HAP-1 (cell line): Measurements from ENCODE around the gene BCAR3.
"Not testable (repeated sequence)": the region's sequence is repeated elsewhere in the genome, so short reads cannot be mapped to it uniquely, and the experiment has no call there.

Source experiments
- DNase-seq, 2 experiments: peaks; one replicate each; pipeline ENCODE4 v3.0.0-alpha.2; 2016 to 2020; ENCODE audit warnings: low spot score in 2 of 2
- H3K27me3 ChIP-seq: fragments of 250-450 bp; sonication (Bioruptor Pico); 2 replicates; pipeline ENCODE4 v1.5.1; 2020; ENCODE audit warnings: low read depth, mild to moderate bottlenecking, moderate library complexity
- H3K36me3 ChIP-seq: fragments of 250-450 bp; sonication (Bioruptor Pico); replicated peaks from 2 replicates; pipeline ENCODE4 v1.5.1; 2020; ENCODE audit warnings: mild to moderate bottlenecking
- H3K4me1 ChIP-seq: fragments of 250-450 bp; sonication (Bioruptor Pico); 2 replicates; pipeline ENCODE4 v1.5.1; 2020; ENCODE audit warnings: mild to moderate bottlenecking
- H3K4me3 ChIP-seq: fragments of 250-450 bp; sonication (Bioruptor Pico); 2 replicates; pipeline ENCODE4 v1.5.1; 2020; ENCODE audit warnings: mild to moderate bottlenecking, moderate library complexity
- H3K9me3 ChIP-seq: fragments of 250-450 bp; sonication (Bioruptor Pico); 2 replicates; pipeline ENCODE4 v1.5.1; 2020; ENCODE audit warnings: mild to moderate bottlenecking, moderate library complexity
- in situ Hi-C: fragments of 300-500 bp; cut with MboI; formaldehyde crosslinking; loops from 3 replicates; pipeline ENCODE4 v1.14.3; 2020; ENCODE audit warnings: low sequenced_read_pairs, inconsistent platforms, mixed read lengths

Gene BCAR3

GRCh38 chr1:93675271-93675670 lies 6.4 kb downstream of the BCAR3 start:
- H3K27me3 ChIP-seq = no peaks in the 10 kb centered on the region
- peaks cover 5% of the 10 kb centered on the region for H3K4me1 ChIP-seq
- no peak overlapping the region for H3K4me3 ChIP-seq
- in situ Hi-C loops = no loop called here
- no peaks in the 10 kb centered on the region for H3K36me3 ChIP-seq
- H3K9me3 ChIP-seq = no peaks in the 10 kb centered on the region
- no peak for DNase-seq

- H3K4me3 ChIP-seq, in situ Hi-C loops, DNase-seq, H3K36me3 ChIP-seq, H3K9me3 ChIP-seq, H3K4me1 ChIP-seq, H3K27me3 ChIP-seq: not testable (repeated sequence)
Measured at GRCh38 chr1:93674071-93674470, 7.6 kb downstream of the BCAR3 start.

GRCh38 chr1:93673163-93673829 lies 8.3 kb downstream of the BCAR3 start:
- in situ Hi-C loops = no loop called here
- peaks cover 5% of the 10 kb centered on the region for H3K4me1 ChIP-seq

GRCh38 chr1:93672477-93673162 lies 9.0 kb downstream of the BCAR3 start:
- peaks cover 5% of the 10 kb centered on the region for H3K4me1 ChIP-seq
- no peaks in the 10 kb centered on the region for H3K27me3 ChIP-seq
- no peak for DNase-seq
- no peaks in the 10 kb centered on the region for H3K36me3 ChIP-seq
- no peaks in the 10 kb centered on the region for H3K9me3 ChIP-seq
- no peak overlapping the region for H3K4me3 ChIP-seq
- in situ Hi-C loops = no loop called here

More at GRCh38 chr1:93673163-93673829, 8.3 kb downstream of the BCAR3 start:
- Histone ChIP-seq H3K36me3 (no peaks in the 10 kb centered on the region), H3K4me3 (no peak overlapping the region), H3K27me3 (no peaks in the 10 kb centered on the region), H3K9me3 (no peaks in the 10 kb centered on the region)
- no peak for DNase-seq

GRCh38 chr1:93672069-93672468 lies 9.6 kb downstream of the BCAR3 start:
- no peak for DNase-seq
- in situ Hi-C loops = no loop called here
- Histone ChIP-seq H3K4me1 (peaks cover 3% of the 10 kb centered on the region), H3K27me3 (no peaks in the 10 kb centered on the region), H3K9me3 (no peaks in the 10 kb centered on the region), H3K4me3 (no peak overlapping the region), H3K36me3 (no peaks in the 10 kb centered on the region)

GRCh38 chr1:93671099-93671621 lies 10.5 kb downstream of the BCAR3 start:
- H3K4me1 ChIP-seq = no peaks in the 10 kb centered on the region

GRCh38 chr1:93670141-93670540 lies 11.5 kb downstream of the BCAR3 start:
- no peaks in the 10 kb centered on the region for H3K4me1 ChIP-seq
- H3K9me3 ChIP-seq = no peaks in the 10 kb centered on the region
- in situ Hi-C loops = no loop called here
- H3K4me3 ChIP-seq = no peak overlapping the region
- no peaks in the 10 kb centered on the region for H3K36me3 ChIP-seq
- H3K27me3 ChIP-seq = no peaks in the 10 kb centered on the region
- DNase-seq = no peak

More at GRCh38 chr1:93671099-93671621, 10.5 kb downstream of the BCAR3 start:
- Histone ChIP-seq H3K9me3 (no peaks in the 10 kb centered on the region), H3K27me3 (no peaks in the 10 kb centered on the region), H3K36me3 (no peaks in the 10 kb centered on the region), H3K4me3 (no peak overlapping the region)
- no peak for DNase-seq
- in situ Hi-C loops = no loop called here

GRCh38 chr1:93669369-93669768 lies 12.3 kb downstream of the BCAR3 start:
- Histone ChIP-seq H3K27me3 (no peaks in the 10 kb centered on the region), H3K4me1 (no peaks in the 10 kb centered on the region), H3K4me3 (no peak overlapping the region), H3K9me3 (no peaks in the 10 kb centered on the region), H3K36me3 (no peaks in the 10 kb centered on the region)
- DNase-seq = no peak
- in situ Hi-C loops = no loop called here

GRCh38 chr1:93668951-93669350 lies 12.7 kb downstream of the BCAR3 start:
- in situ Hi-C loops = no loop called here
- no peaks in the 10 kb centered on the region for H3K9me3 ChIP-seq
- H3K4me1 ChIP-seq = no peaks in the 10 kb centered on the region
- no peak overlapping the region for H3K4me3 ChIP-seq
- H3K36me3 ChIP-seq = no peaks in the 10 kb centered on the region
- H3K27me3 ChIP-seq = no peaks in the 10 kb centered on the region
- DNase-seq = no peak

- in situ Hi-C loops = no loop called here
- no peak for DNase-seq
- no peaks in the 10 kb centered on the region for H3K27me3 ChIP-seq
- H3K36me3 ChIP-seq = no peaks in the 10 kb centered on the region
- H3K4me1 ChIP-seq = no peaks in the 10 kb centered on the region
- H3K4me3 ChIP-seq = no peak overlapping the region
- H3K9me3 ChIP-seq = no peaks in the 10 kb centered on the region
Measured at GRCh38 chr1:93668121-93668520, 13.5 kb downstream of the BCAR3 start.

GRCh38 chr1:93667642-93668041 lies 14.0 kb downstream of the BCAR3 start:
- DNase-seq = no peak
- in situ Hi-C loops = no loop called here
- no peaks in the 10 kb centered on the region for H3K4me1 ChIP-seq

GRCh38 chr1:93666613-93667384 lies 14.8 kb downstream of the BCAR3 start:
- Histone ChIP-seq H3K9me3 (no peaks in the 10 kb centered on the region), H3K36me3 (no peaks in the 10 kb centered on the region), H3K4me3 (no peak overlapping the region), H3K27me3 (no peaks in the 10 kb centered on the region), H3K4me1 (no peaks in the 10 kb centered on the region)
- no peak for DNase-seq
- in situ Hi-C loops = no loop called here

More at GRCh38 chr1:93667642-93668041, 14.0 kb downstream of the BCAR3 start:
- H3K4me3 ChIP-seq = no peak overlapping the region
- no peaks in the 10 kb centered on the region for H3K36me3 ChIP-seq
- H3K27me3 ChIP-seq = no peaks in the 10 kb centered on the region
- no peaks in the 10 kb centered on the region for H3K9me3 ChIP-seq

GRCh38 chr1:93665015-93665414 lies 16.6 kb downstream of the BCAR3 start:
- Histone ChIP-seq H3K36me3 (no peaks in the 10 kb centered on the region), H3K4me3 (no peak overlapping the region), H3K4me1 (no peaks in the 10 kb centered on the region), H3K27me3 (no peaks in the 10 kb centered on the region), H3K9me3 (no peaks in the 10 kb centered on the region)
- in situ Hi-C loops = no loop called here
- no peak for DNase-seq

GRCh38 chr1:93663208-93663614 lies 18.4 kb downstream of the BCAR3 start:
- DNase-seq = no peak
- H3K27me3 ChIP-seq = no peaks in the 10 kb centered on the region
- no peaks in the 10 kb centered on the region for H3K9me3 ChIP-seq
- in situ Hi-C loops = no loop called here
- no peak overlapping the region for H3K4me3 ChIP-seq
- no peaks in the 10 kb centered on the region for H3K36me3 ChIP-seq
- H3K4me1 ChIP-seq = no peaks in the 10 kb centered on the region
